C4-2B (cell line): Measurements from ENCODE around the gene NAA80.

Experiments
- CTCF ChIP-seq: fragments of 450-650 bp; conservative IDR thresholded peaks from 2 replicates; pipeline ENCODE4 v1.5.1; 2017; ENCODE audit warnings: mild to moderate bottlenecking
- ZFX ChIP-seq: fragments of 450-650 bp; IDR thresholded peaks from 2 replicates; pipeline ENCODE4 v1.6.1; 2017

- TF ChIP-seq CTCF (peak; percentile 80), ZFX (no peak)
These were observed 52.7 kb downstream of the NAA80 start for GRCh38 chr3:50246517-50246954.
